GM12891 (cell line): ENCODE results near the gene ATP8A2.

Experiments used
- POLR2A ChIP-seq: IDR thresholded peaks from 2 replicates; pipeline ENCODE4 v1.6.1; 2011; ENCODE audit warnings: low read depth, low read length, control low read depth
- POLR2AphosphoS5 ChIP-seq: IDR thresholded peaks from 2 replicates; pipeline ENCODE4 v1.6.1; 2011; ENCODE audit warnings: low read depth, low read length, control low read depth
- TAF1 ChIP-seq: IDR thresholded peaks from 2 replicates; pipeline ENCODE4 v1.6.1; 2011; ENCODE audit warnings: low read depth, low read length, control low read depth

GRCh38 chr13:25819856-25820530 is 448.2 kb downstream of the ATP8A2 start:
- TF ChIP-seq POLR2A, result no peak
- TF ChIP-seq TAF1, result no peak
- no peak for TF ChIP-seq POLR2AphosphoS5
